ENCODE measurements around the gene EPS8.

- TF ChIP-seq GATA3 (IDR thresholded peaks at IDR 0.05; ENCODE audit: low read depth, low read length) (peak; percentile 69), GATA2 (IDR thresholded peaks at IDR 0.05; ENCODE audit: low read depth, low read length) (peak; percentile 77)
Measured at GRCh38 chr12:15650399-15651128, 138.6 kb downstream of the EPS8 start.

All from SH-SY5Y (cell line).